ENCODE data around the gene TMEM87A.

TMEM87A gene

GRCh38 chr15:42273900-42274701 lies 868 bp upstream of the TMEM87A start:
- Histone ChIP-seq H3K4me3 (ENCODE audit: control insufficient read depth in 1 of 7, extremely low read depth in 1 of 7, insufficient read depth in 4 of 7, low read depth in 2 of 7, low read length in 6 of 7) (peak overlapping the region; percentile 79 to 100 (median 97)), H3K9me3 (ENCODE audit: control extremely low read depth in 1 of 5, control insufficient read depth in 4 of 5, insufficient read depth in 2 of 5, low read depth in 1 of 5, low read length in 4 of 5) (no peaks in the 10 kb centered on the region), H3K36me3 (ENCODE audit: control insufficient read depth in 4 of 4, insufficient read depth in 4 of 4, low read length in 3 of 4) (peaks cover 0 to 6% (median 2%) of the 10 kb centered on the region in 4 experiments), H3K27me3 (replicated peaks in 2 of 5; ENCODE audit: control insufficient read depth in 4 of 5, insufficient read depth in 5 of 5, low read length in 4 of 5) (no peaks in the 10 kb centered on the region), H3K27ac (ENCODE audit: insufficient read depth in 1 of 2, low read depth in 1 of 2, low read length in 2 of 2, poor library complexity in 1 of 2, severe bottlenecking in 2 of 2) (peak overlapping the region; percentile 85 to 93), H3K4me1 (ENCODE audit: control extremely low read depth in 1 of 4, control insufficient read depth in 4 of 4, insufficient read depth in 4 of 4, low read length in 3 of 4) (peaks cover 10 to 49% (median 27%) of the 10 kb centered on the region in 4 experiments)
- DNase-seq: peak; percentile 45 to 77 (median 74)
- 0% methylated on average over 23 of the region's 27 CpGs for WGBS (ENCODE audit: insufficient coverage)
- ChIA-PET POLR2A (interaction anchor here (0.5 to 0.6 kb wide), 3 partner anchors 109 to 1175 kb away, joined by 3 read pairs; no protein-coding TSS in a partner anchor), CTCF (interaction anchor here (1.1 to 1.5 kb wide), 2 partner anchors 16 to 198 kb away, joined by 3 to 4 read pairs; no protein-coding TSS in a partner anchor)

- Histone ChIP-seq H3K4me1 (ENCODE audit: control extremely low read depth in 1 of 4, control insufficient read depth in 4 of 4, insufficient read depth in 4 of 4, low read length in 3 of 4) (peaks cover 10 to 45% (median 26%) of the 10 kb centered on the region in 4 experiments), H3K36me3 (ENCODE audit: control insufficient read depth in 4 of 4, insufficient read depth in 4 of 4, low read length in 3 of 4) (peaks cover 7 to 25% (median 17%) of the 10 kb centered on the region in 4 experiments), H3K27me3 (replicated peaks in 2 of 5; ENCODE audit: control insufficient read depth in 4 of 5, insufficient read depth in 5 of 5, low read length in 4 of 5) (no peaks in the 10 kb centered on the region), H3K9me3 (ENCODE audit: control extremely low read depth in 1 of 5, control insufficient read depth in 4 of 5, insufficient read depth in 2 of 5, low read depth in 1 of 5, low read length in 4 of 5) (no peaks in the 10 kb centered on the region), H3K4me3 (ENCODE audit: control insufficient read depth in 1 of 7, extremely low read depth in 1 of 7, insufficient read depth in 4 of 7, low read depth in 2 of 7, low read length in 6 of 7) (no peak overlapping the region), H3K27ac (ENCODE audit: insufficient read depth in 1 of 2, low read depth in 1 of 2, low read length in 2 of 2, poor library complexity in 1 of 2, severe bottlenecking in 2 of 2) (no peak overlapping the region)
- ChIA-PET CTCF (no interaction called here), POLR2A (no interaction called here)
- 95% methylated on average over 3 of the region's 5 CpGs for WGBS (ENCODE audit: insufficient coverage)
- DNase-seq: no peak
These were observed 2.2 kb downstream of the TMEM87A start for GRCh38 chr15:42270996-42271395.

- Histone ChIP-seq H3K36me3 (ENCODE audit: control insufficient read depth in 4 of 4, insufficient read depth in 4 of 4, low read length in 3 of 4) (peaks cover 7 to 30% (median 18%) of the 10 kb centered on the region in 4 experiments), H3K4me3 (ENCODE audit: control insufficient read depth in 1 of 7, extremely low read depth in 1 of 7, insufficient read depth in 4 of 7, low read depth in 2 of 7, low read length in 6 of 7) (no peak overlapping the region), H3K4me1 (ENCODE audit: control extremely low read depth in 1 of 4, control insufficient read depth in 4 of 4, insufficient read depth in 4 of 4, low read length in 3 of 4) (peaks cover 7 to 40% (median 24%) of the 10 kb centered on the region in 4 experiments), H3K27me3 (replicated peaks in 2 of 5; ENCODE audit: control insufficient read depth in 4 of 5, insufficient read depth in 5 of 5, low read length in 4 of 5) (no peaks in the 10 kb centered on the region), H3K9me3 (ENCODE audit: control extremely low read depth in 1 of 5, control insufficient read depth in 4 of 5, insufficient read depth in 2 of 5, low read depth in 1 of 5, low read length in 4 of 5) (no peaks in the 10 kb centered on the region), H3K27ac (ENCODE audit: insufficient read depth in 1 of 2, low read depth in 1 of 2, low read length in 2 of 2, poor library complexity in 1 of 2, severe bottlenecking in 2 of 2) (peak overlapping the region in 1 of 2 experiments; percentile 25)
- DNase-seq: no peak
- no CpG with 5 or more reads among the region's 2 CpGs for WGBS (ENCODE audit: insufficient coverage)
- POLR2A ChIA-PET: no interaction called here
- CTCF ChIA-PET: no interaction called here
These were observed 2.7 kb downstream of the TMEM87A start for GRCh38 chr15:42270551-42270950.

- Histone ChIP-seq H3K4me1 (ENCODE audit: control extremely low read depth in 1 of 4, control insufficient read depth in 4 of 4, insufficient read depth in 4 of 4, low read length in 3 of 4) (peaks cover 2 to 14% (median 6%) of the 10 kb centered on the region in 4 experiments), H3K36me3 (ENCODE audit: control insufficient read depth in 4 of 4, insufficient read depth in 4 of 4, low read length in 3 of 4) (peaks cover 15 to 54% (median 37%) of the 10 kb centered on the region in 4 experiments)
These were observed 5.9 kb downstream of the TMEM87A start for GRCh38 chr15:42267286-42267685.

GRCh38 chr15:42264795-42265194 lies 8.4 kb downstream of the TMEM87A start:
- no peak overlapping the region for H3K27ac ChIP-seq (ENCODE audit: insufficient read depth in 1 of 2, low read depth in 1 of 2, low read length in 2 of 2, poor library complexity in 1 of 2, severe bottlenecking in 2 of 2)
- H3K4me1 ChIP-seq (ENCODE audit: control extremely low read depth in 1 of 4, control insufficient read depth in 4 of 4, insufficient read depth in 4 of 4, low read length in 3 of 4): no peaks in the 10 kb centered on the region
- H3K36me3 ChIP-seq (ENCODE audit: control insufficient read depth in 4 of 4, insufficient read depth in 4 of 4, low read length in 3 of 4): peaks cover 26 to 76% (median 53%) of the 10 kb centered on the region in 4 experiments
- CTCF ChIA-PET: interaction anchor here (1.0 to 1.4 kb wide), 2 partner anchors 11 to 387 kb away, joined by 3 to 5 read pairs; no protein-coding TSS in a partner anchor
- WGBS (ENCODE audit: insufficient coverage): 100% methylated on average over 2 of the region's 5 CpGs
- H3K9me3 ChIP-seq (ENCODE audit: control extremely low read depth in 1 of 5, control insufficient read depth in 4 of 5, insufficient read depth in 2 of 5, low read depth in 1 of 5, low read length in 4 of 5): no peaks in the 10 kb centered on the region
- no peak overlapping the region for H3K4me3 ChIP-seq (ENCODE audit: control insufficient read depth in 1 of 7, extremely low read depth in 1 of 7, insufficient read depth in 4 of 7, low read depth in 2 of 7, low read length in 6 of 7)
- DNase-seq: no peak
- no peaks in the 10 kb centered on the region for H3K27me3 ChIP-seq (replicated peaks in 2 of 5; ENCODE audit: control insufficient read depth in 4 of 5, insufficient read depth in 5 of 5, low read length in 4 of 5)
- POLR2A ChIA-PET: no interaction called here

More at GRCh38 chr15:42267286-42267685, 5.9 kb downstream of the TMEM87A start:
- H3K4me3 ChIP-seq (ENCODE audit: control insufficient read depth in 1 of 7, extremely low read depth in 1 of 7, insufficient read depth in 4 of 7, low read depth in 2 of 7, low read length in 6 of 7): no peak overlapping the region
- DNase-seq: no peak
- H3K9me3 ChIP-seq (ENCODE audit: control extremely low read depth in 1 of 5, control insufficient read depth in 4 of 5, insufficient read depth in 2 of 5, low read depth in 1 of 5, low read length in 4 of 5): no peaks in the 10 kb centered on the region
- no peak overlapping the region for H3K27ac ChIP-seq (ENCODE audit: insufficient read depth in 1 of 2, low read depth in 1 of 2, low read length in 2 of 2, poor library complexity in 1 of 2, severe bottlenecking in 2 of 2)
- H3K27me3 ChIP-seq (replicated peaks in 2 of 5; ENCODE audit: control insufficient read depth in 4 of 5, insufficient read depth in 5 of 5, low read length in 4 of 5): no peaks in the 10 kb centered on the region
- POLR2A ChIA-PET: no interaction called here
- CTCF ChIA-PET: no interaction called here

- ChIA-PET CTCF (interaction anchor here (0.9 to 1.0 kb wide), 2 partner anchors 12 to 572 kb away, joined by 3 read pairs; no protein-coding TSS in a partner anchor), POLR2A (interaction anchor here (1.0 kb wide), 1 partner anchor 26 kb away, joined by 4 read pairs; no protein-coding TSS in a partner anchor)
- WGBS (ENCODE audit: insufficient coverage): no CpG with 5 or more reads among the region's 2 CpGs
- peaks cover 26 to 65% (median 45%) of the 10 kb centered on the region in 4 experiments for H3K36me3 ChIP-seq (ENCODE audit: control insufficient read depth in 4 of 4, insufficient read depth in 4 of 4, low read length in 3 of 4)
- no peaks in the 10 kb centered on the region for H3K4me1 ChIP-seq (ENCODE audit: control extremely low read depth in 1 of 4, control insufficient read depth in 4 of 4, insufficient read depth in 4 of 4, low read length in 3 of 4)
- peaks cover 3 to 28% (median 15%) of the 10 kb centered on the region in 5 experiments for H3K9me3 ChIP-seq (ENCODE audit: control extremely low read depth in 1 of 5, control insufficient read depth in 4 of 5, insufficient read depth in 2 of 5, low read depth in 1 of 5, low read length in 4 of 5)
- H3K27ac ChIP-seq (ENCODE audit: insufficient read depth in 1 of 2, low read depth in 1 of 2, low read length in 2 of 2, poor library complexity in 1 of 2, severe bottlenecking in 2 of 2): no peak overlapping the region
- H3K4me3 ChIP-seq (ENCODE audit: control insufficient read depth in 1 of 7, extremely low read depth in 1 of 7, insufficient read depth in 4 of 7, low read depth in 2 of 7, low read length in 6 of 7): no peak overlapping the region
- H3K27me3 ChIP-seq (replicated peaks in 2 of 5; ENCODE audit: control insufficient read depth in 4 of 5, insufficient read depth in 5 of 5, low read length in 4 of 5): no peaks in the 10 kb centered on the region
- no peak for DNase-seq
These were observed 19.9 kb downstream of the TMEM87A start for GRCh38 chr15:42253300-42253699.

- Histone ChIP-seq H3K27ac (ENCODE audit: insufficient read depth in 1 of 2, low read depth in 1 of 2, low read length in 2 of 2, poor library complexity in 1 of 2, severe bottlenecking in 2 of 2) (no peak overlapping the region), H3K4me3 (ENCODE audit: control insufficient read depth in 1 of 7, extremely low read depth in 1 of 7, insufficient read depth in 4 of 7, low read depth in 2 of 7, low read length in 6 of 7) (no peak overlapping the region), H3K4me1 (ENCODE audit: control extremely low read depth in 1 of 4, control insufficient read depth in 4 of 4, insufficient read depth in 4 of 4, low read length in 3 of 4) (no peaks in the 10 kb centered on the region), H3K27me3 (replicated peaks in 2 of 5; ENCODE audit: control insufficient read depth in 4 of 5, insufficient read depth in 5 of 5, low read length in 4 of 5) (no peaks in the 10 kb centered on the region), H3K9me3 (ENCODE audit: control extremely low read depth in 1 of 5, control insufficient read depth in 4 of 5, insufficient read depth in 2 of 5, low read depth in 1 of 5, low read length in 4 of 5) (no peaks in the 10 kb centered on the region), H3K36me3 (ENCODE audit: control insufficient read depth in 4 of 4, insufficient read depth in 4 of 4, low read length in 3 of 4) (peaks cover 15 to 48% (median 32%) of the 10 kb centered on the region in 4 experiments)
- WGBS (ENCODE audit: insufficient coverage): no CpG with 5 or more reads among the region's 1 CpG
- ChIA-PET CTCF (interaction anchor here (0.6 kb wide), 1 partner anchor 820 kb away, joined by 3 read pairs; no protein-coding TSS in a partner anchor), POLR2A (no interaction called here)
- DNase-seq: no peak
These were observed 32.4 kb downstream of the TMEM87A start for GRCh38 chr15:42240823-42241222.

Data from common myeloid progenitor, CD34-positive (primary cell).